GM18909 (cell line): ENCODE data around the gene DIP2C.

Experiments used
- ATAC-seq: cut with Tn5 transposase; IDR thresholded peaks from one replicate; pipeline ENCODE4 v1.9.1; 2021; ENCODE audit warnings: mild to moderate bottlenecking; ENCODE audit not compliant: unreplicated experiment, poor library complexity

DIP2C gene

DNA sequence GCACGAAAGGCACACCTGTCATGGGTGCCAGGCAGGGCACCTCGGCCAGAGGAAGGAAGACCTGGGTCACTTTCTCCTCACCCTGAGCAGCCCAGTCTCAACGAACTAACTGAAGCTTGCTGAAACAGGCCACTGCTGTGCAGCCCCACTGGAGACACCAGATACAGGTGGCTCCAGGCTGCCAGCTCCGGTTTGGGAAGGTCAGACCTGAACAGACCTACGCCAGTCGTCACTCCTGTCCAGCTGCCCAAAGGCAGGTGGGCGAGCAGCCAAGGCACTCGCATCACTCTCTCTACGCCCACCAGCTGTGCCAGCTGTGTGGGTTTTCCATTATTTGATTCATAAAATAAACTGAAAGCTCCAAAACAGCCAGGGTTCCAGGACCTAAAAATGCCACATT is 298.2 kb downstream of the DIP2C start:
- no peak for ATAC-seq

DNA sequence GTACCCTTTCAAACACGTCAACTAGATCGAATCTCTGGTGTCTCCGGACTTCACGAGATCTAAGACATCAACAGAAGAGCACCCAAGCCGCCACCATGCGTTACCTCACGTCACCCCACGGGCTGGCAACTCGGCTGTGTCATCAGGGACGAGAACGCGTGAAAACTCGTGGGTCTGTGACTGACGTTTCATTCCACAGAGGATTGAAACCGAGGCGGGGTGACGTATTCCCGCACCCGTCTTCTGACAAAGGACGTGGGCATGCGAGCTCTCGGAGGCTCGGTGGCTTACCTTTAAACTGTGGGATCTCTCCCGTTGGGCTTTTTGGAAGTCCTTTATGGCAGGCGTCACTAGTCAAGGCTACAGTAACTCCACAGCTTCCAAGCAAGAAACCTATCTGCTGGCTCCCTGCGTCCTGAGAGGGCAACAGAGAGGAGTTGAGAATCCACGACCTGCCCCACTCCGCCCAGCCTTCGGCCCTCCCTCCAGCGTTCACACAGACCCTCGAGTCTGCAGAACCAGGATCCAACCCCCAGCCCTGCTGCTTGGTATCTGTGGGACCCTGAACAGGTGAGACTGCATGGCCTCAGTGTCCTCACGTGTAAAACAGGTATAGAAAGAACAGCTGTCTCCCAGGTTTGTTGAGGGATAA is 298.9 kb downstream of the DIP2C start:
- ATAC-seq: no peak

GRCh38 chr10:389836-390448 is 299.5 kb downstream of the DIP2C start:
- ATAC-seq: no peak

DNA sequence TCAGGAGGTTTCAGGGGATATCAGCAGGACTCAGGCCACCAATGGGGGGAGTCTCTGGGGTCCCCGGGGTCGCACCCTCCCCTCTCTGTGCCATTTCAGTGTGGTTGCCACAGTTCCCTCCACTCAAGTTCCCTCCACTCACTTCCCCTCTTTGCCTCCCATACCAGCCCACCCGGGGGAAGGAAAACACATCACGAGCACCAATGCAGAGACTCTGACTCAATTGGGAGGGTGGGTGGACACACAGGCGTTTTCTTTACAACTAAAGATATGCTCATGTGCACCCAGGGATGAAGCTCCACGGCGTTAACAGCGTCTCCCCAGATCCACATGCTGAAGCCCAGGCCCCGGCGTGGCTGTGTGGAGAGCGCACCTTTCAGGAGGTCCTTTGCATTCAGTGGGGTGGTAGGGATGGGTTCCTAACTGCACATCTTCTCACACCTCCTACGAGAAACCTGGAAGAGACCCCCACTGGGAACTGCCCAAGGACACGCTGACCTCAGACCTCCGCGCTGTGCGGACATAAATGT is 300.1 kb downstream of the DIP2C start:
- no peak for ATAC-seq

DNA sequence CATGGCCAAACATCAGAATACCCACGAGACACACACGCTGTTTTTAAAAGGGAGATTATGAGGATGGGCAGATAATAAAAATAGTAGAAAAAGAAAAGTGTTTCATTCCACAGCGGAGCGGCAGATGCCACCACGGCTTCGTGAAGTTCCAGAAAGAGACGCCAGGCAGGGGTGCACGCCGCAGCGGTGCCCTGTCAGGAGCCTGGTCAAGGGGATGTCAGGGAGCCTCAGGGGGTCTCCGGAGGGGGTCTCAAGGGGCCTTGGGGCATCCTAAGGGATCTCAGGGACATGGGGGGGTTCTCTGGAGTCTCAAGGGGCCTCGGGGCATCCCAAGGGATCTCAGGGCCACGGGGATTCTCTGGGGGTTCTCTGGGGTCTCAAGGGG is 300.8 kb downstream of the DIP2C start:
- no peak for ATAC-seq

DNA sequence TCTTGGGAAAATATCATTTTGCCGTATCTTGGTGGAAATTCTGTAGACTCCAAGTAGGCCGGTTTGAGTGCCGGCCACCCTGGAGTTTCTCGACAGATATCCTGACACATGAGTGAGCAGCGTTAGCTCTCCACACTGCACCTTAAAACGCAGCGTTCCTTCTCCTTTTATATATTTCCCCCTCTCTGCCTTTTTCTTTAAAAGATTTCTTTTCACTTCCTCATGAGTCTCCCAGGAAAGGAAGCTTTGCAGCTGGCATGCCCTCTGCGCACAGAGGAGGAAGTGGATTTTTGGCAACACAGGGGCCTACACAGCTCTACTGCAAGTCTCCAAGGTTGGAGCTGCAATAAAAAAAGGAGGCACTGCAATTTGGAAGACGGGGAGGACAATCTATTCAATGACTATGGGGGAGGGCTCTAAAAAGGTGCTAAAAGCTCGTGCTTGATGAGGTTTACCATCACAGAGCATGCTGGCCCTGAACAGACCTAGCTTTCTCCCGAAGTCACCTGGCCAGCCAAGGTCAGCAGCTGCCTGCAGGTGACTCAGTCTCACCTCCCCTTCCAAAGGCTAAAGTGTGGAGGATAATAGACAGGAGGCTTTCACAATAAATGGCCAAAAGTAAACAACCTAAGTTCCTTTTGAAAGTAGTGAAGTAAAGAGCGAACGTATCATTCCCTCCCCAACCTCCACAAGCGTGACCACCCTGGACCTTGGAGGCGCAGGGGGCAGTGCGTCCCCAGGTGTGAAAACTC is 301.4 kb downstream of the DIP2C start:
- no peak for ATAC-seq

- ATAC-seq: no peak
These were observed 301.9 kb downstream of the DIP2C start for GRCh38 chr10:387593-387891.

GRCh38 chr10:386771-387592 is 302.5 kb downstream of the DIP2C start:
- ATAC-seq: no peak

DNA sequence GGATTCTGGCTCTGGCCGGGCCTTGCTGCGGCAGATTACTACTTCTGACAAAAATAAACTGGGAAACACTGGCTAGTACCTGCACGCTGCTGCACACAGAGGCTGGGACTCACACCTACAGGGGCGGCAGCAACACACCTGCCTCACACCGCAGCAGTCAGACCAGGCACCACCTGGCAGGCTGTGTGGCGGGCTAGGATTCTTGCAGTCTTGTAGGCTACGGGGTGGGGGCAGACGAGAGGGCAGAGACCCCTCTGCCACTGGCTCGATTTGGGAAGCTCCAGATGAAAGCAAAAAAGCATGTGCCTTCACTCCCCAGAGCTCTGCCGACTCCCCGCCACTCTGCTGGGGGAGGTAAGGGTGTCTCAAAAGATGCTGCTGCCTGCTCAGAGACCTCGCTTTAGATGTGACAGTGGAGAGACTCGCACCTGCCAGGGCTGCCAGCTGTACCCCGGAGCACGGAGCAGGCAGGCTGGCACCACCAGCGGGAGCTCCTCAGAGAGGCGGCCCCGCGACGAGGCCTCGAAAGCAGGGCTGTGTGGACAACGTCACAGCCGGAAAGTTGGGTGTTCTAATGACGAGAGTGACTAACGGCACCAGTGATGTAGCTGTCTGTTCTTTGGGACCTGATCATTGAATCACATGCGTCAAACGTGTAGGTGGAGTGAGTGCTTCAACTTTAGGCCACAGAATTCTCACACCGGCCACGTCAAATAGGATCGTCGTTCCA is 303.7 kb downstream of the DIP2C start:
- ATAC-seq: no peak

DNA sequence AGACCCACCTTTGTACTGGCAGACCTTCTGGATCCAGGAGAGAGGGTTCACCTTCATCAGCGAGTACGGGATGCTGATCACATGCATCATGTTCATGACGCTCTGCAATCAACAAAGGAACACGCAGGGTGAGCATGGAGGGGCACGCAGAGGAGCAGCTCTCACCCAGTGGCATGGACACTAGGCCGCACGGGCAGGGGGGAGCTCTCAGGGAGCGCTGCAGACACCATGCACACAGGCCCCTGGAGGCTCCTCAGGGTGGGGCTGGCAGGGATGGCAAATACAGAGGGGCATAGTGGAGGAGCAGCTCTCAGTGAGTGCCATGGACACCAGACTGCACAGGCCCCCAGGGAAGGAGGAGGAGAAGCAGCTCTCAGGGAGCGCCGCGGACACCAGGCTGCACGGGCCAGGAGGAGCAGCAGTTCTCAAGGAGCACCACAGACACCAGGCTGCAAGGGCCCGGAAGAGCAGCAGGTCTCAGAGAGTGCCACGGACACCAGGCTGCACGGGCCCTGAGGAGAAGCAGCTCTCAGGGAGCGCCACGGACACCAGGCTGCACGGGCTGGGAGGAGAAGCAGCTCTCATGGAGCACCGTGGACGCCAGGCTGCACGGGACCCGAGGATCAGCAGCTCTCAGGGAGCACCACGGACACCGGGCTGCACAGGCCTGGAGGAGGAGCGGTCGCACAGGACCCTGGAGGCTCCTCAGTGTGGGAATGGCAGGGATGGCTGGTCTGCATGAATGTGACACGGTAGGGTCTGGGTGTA is 304.7 kb downstream of the DIP2C start:
- ATAC-seq: no peak

DNA sequence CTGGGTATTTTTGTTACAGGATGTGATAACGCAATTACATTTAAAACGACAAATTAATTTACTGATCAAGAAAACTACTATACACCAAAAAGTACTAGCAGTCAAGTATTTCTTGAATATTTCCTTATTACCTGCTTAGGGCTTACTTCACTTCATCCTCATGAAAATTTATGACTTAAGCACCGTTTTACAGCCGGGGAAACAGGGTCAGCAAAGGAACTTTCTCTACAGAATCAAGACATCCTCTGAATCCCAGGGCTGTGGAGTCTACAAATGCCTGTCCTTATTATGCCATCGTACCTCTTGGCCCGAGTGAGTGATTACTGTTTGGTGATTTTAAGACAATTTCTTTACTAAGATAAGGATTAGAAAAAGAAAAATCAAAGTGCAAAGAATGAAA is 305.9 kb downstream of the DIP2C start:
- ATAC-seq: no peak

GRCh38 chr10:381805-382204 is 307.7 kb downstream of the DIP2C start:
- no peak for ATAC-seq

DNA sequence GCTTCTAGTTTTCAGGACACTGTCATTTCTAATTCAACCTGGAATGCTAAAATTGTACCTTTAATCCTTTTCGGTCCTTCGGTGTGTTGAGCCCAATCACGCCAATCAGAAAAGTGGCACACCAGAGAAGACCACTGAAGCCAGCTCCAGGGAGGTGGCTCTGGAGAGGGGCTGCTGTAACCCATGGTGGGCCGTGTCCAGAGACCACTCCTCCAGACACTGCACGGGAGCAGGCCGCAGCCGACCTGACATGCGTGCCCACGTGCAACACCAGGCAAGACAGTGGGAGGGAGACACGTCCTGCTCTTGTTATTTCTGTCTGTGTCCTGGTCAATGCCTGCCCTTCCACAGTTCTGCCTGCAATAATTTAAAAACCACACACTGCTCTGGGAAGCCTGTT is 308.1 kb downstream of the DIP2C start:
- ATAC-seq: no peak

DNA sequence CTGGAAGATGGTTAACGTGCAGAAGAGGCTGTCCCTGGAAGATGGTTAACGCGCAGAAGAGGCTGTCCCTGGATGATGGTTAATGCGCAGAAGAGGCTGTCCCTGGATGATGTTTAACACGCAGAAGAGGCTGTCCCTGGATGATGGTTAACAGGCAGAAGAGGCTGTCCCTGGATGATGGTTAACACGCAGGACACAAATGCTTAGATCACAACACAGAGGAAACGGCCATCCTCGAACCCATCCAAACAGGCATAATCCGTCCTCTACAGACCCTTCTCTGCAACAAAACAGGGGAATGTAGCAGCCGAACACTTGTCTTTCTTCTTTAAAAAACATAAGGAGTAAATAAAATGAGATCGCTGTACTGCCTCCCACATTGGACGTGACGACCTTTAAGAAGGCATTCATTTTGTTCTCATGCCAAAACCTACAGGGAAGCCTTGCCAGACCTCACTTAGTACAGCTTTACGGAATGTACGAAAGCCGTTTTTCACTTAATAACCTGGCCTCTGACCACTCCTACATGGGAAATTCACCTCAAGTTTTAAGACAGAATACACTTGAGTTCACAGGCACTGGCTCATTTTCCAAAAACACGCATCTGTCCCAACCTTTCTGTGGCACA is 309.0 kb downstream of the DIP2C start:
- no peak for ATAC-seq

GRCh38 chr10:378930-379704 is 310.4 kb downstream of the DIP2C start:
- no peak for ATAC-seq

DNA sequence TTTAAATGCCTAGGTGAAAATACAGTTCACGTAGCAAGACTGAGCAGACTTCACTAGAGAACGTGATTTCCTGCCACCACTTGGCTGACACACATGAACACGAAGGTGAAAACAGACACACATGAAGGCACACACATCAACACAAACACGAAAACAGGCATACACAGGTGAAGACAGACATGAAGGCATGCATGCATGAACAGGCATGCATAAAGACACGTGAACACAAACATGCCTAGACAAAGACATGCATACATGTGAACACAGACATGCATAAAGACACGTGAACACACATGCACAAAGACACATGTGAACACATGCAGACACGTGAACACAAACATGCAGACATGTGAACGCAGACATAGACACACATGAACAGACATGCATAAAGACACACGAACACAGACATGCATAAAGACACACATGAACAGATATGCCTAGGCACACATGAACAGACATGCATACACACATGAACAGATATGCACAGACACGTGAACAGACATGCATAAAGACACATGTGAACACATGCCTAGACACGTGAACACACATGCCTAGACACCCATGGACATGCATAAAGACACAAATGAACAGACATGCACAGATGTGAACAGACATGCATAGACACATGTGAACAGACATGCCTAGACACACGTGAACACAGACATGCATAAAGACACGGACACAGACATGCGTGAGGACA is 311.1 kb downstream of the DIP2C start:
- no peak for ATAC-seq

GRCh38 chr10:377228-377627 is 312.2 kb downstream of the DIP2C start:
- ATAC-seq: no peak
